Urinary bladder (tissue), 4 donors: ENCODE data around the gene TMEM45B. TPM values are rescaled to one million over a fixed set of nuclear protein-coding genes. Genes with fewer than 3 reads are reported as not detected.

Source experiments
- DNase-seq: peaks from one replicate; pipeline ENCODE4 v3.0.0-alpha.2; 2015; ENCODE audit errors: extremely low spot score
- H3K27ac ChIP-seq: one replicate; pipeline ENCODE4 v1.5.1; 2013; ENCODE audit warnings: low read depth, mild to moderate bottlenecking, moderate library complexity
- H3K36me3 ChIP-seq: one replicate; pipeline ENCODE4 v1.6.1; 2013; ENCODE audit warnings: mild to moderate bottlenecking, moderate library complexity; ENCODE audit not compliant: insufficient read depth
- H3K4me1 ChIP-seq: one replicate; pipeline ENCODE4 v1.6.1; 2013; ENCODE audit warnings: mild to moderate bottlenecking, moderate library complexity; ENCODE audit not compliant: insufficient read depth
- H3K4me3 ChIP-seq: one replicate; pipeline ENCODE4 v1.5.1; 2013; ENCODE audit warnings: low read depth, low read length
- WGBS: extraction: QIAGEN DNeasy Blood & Tissue Kit; methylation state at CpG from one replicate; pipeline ENCODE4 v1.1.7; 2013; 5-methylcytosine and 5-hydroxymethylcytosine counted together
- polyA plus RNA-seq: library from polyadenylated mRNA; stranded (reverse); fragments of 200-250 nt; gene quantifications from one replicate; pipeline ENCODE4 v1.2.3, GENCODE V29; 2013
- small RNA-seq: library from RNA; depleted of rRNA; stranded (forward); fragments of <200 nt; gene quantifications from one replicate; pipeline ENCODE3, GENCODE V24; 2014
- total RNA-seq: library from RNA; depleted of rRNA; stranded (reverse); fragments of >200 nt; gene quantifications from one replicate; pipeline ENCODE4 v1.2.3, GENCODE V29; 2014
- donor health status: healthy with polysubstance abuse.
- donor health status: healthy.

Gene TMEM45B
- total and polyA plus RNA-seq, 2 donors = 4.5 to 18.2 TPM

- 88% methylated on average over 3 of the region's 3 CpGs for WGBS
Observed at GRCh38 chr11:129880311-129880710, 64.7 kb downstream of the TMEM45B start.

GRCh38 chr11:129881570-129882170 lies 66.0 kb downstream of the TMEM45B start:
- H3K4me3 ChIP-seq = no peak overlapping the region
- 76% methylated on average over 9 of the region's 9 CpGs for WGBS
- peaks cover 23% of the 10 kb centered on the region for H3K36me3 ChIP-seq
- no peak overlapping the region for H3K27ac ChIP-seq
- DNase-seq = no peak
- H3K4me1 ChIP-seq = no peaks in the 10 kb centered on the region

More at GRCh38 chr11:129880311-129880710, 64.7 kb downstream of the TMEM45B start:
- H3K4me3 ChIP-seq = no peak overlapping the region
- no peaks in the 10 kb centered on the region for H3K4me1 ChIP-seq
- no peak overlapping the region for H3K27ac ChIP-seq
- DNase-seq = no peak
- peaks cover 20% of the 10 kb centered on the region for H3K36me3 ChIP-seq

DNA sequence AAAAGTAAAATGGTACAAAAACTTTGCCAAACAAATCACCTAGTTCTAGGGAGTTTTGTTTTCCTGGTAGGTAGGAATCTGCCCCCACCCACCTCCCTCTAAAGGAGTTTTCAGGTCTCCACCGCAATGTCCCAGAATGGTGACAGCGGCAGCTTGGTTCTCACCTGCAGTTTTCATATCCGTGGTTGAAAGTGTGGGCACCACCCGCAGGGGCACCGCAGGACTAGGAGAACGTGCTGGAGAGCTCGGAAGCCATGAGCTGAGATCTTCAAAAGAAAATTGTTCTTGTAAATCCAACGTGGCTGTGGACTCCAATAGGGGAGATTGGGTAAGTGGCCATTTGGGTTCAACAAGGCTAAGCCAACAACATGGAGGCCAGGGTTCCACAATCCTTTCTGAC lies 68.9 kb downstream of the TMEM45B start:
- H3K4me3 ChIP-seq = no peak overlapping the region
- DNase-seq = no peak
- WGBS = 96% methylated on average over 8 of the region's 8 CpGs
- no peak overlapping the region for H3K27ac ChIP-seq
- H3K36me3 ChIP-seq = peaks cover 24% of the 10 kb centered on the region
- H3K4me1 ChIP-seq = no peaks in the 10 kb centered on the region

DNA sequence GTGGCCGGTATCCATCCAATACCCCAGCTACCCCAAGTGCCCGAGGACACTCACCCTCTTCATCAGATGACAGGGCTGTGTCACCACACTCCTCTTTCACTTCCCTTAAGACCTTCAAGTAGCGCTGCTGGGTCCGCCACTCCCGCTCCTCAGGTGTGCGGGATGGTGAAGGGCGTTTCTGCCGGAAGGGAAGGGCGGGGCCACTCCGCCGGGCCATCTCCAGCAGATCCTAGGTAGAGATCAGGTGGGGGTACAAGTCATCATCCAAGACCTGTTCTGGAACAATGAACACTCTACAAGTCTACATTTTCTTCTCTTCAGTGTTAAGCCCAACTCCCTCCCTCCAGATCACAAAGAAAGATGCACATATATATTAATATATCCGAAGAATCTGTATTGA lies 69.7 kb downstream of the TMEM45B start:
- no peak overlapping the region for H3K4me3 ChIP-seq

DNA sequence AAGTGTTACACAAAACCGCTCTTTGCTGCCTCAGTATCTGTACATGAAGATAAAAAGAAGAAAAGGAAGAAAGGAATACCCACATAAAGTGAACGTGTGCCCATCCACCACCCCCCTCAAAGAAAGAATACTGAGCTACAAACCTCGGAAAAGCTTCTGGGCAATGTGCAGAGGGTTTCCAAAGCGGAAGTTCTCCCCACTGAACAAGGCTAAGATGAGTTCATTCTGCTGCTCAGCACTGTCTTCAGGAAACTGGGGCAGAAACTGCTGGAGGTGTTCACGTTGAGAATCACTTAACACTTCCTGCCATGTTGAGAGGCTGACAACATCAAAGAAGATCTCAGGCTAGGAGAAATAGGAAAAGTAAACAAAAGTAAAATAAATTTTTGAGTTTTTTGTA lies 72.8 kb downstream of the TMEM45B start:
- H3K4me1 ChIP-seq = no peaks in the 10 kb centered on the region
- peaks cover 18% of the 10 kb centered on the region for H3K36me3 ChIP-seq

More for the DNA sequence above, 69.7 kb downstream of the TMEM45B start:
- H3K36me3 ChIP-seq = peaks cover 27% of the 10 kb centered on the region
- 96% methylated on average over 12 of the region's 12 CpGs for WGBS
- DNase-seq = no peak
- no peaks in the 10 kb centered on the region for H3K4me1 ChIP-seq
- H3K27ac ChIP-seq = no peak overlapping the region

GRCh38 chr11:129894278-129895125 lies 78.9 kb downstream of the TMEM45B start:
- Histone ChIP-seq H3K27ac (no peak overlapping the region), H3K4me3 (peak overlapping the region; percentile 98), H3K4me1 (no peaks in the 10 kb centered on the region), H3K36me3 (peaks cover 3% of the 10 kb centered on the region)
- DNase-seq = peak; percentile 7
- WGBS = 25% methylated on average over 13 of the region's 13 CpGs

More for the DNA sequence above, 72.8 kb downstream of the TMEM45B start:
- 86% methylated on average over 5 of the region's 5 CpGs for whole genome bisulfite sequencing
- Histone ChIP-seq H3K27ac (no peak overlapping the region), H3K4me3 (no peak overlapping the region)
- DNase-seq = no peak

- WGBS = 1% methylated on average over 77 of the region's 77 CpGs
- Histone ChIP-seq H3K4me1 (no peaks in the 10 kb centered on the region), H3K4me3 (peak within 1 kb of the TSS; percentile 98), H3K27ac (peak within 1 kb of the TSS; percentile 62), H3K36me3 (no peaks in the 10 kb centered on the region)
- DNase-seq = peak; percentile 48
Observed at GRCh38 chr11:129895126-129896041, 79.7 kb downstream of the TMEM45B start, which contains the start of gene NFRKB. NFRKB (minus strand) TSS chr11:129895578; CDS start chr11:129892849, 2,729 bp downstream.

- no peak overlapping the region for H3K27ac ChIP-seq
- peak overlapping the region; percentile 98 for H3K4me3 ChIP-seq
- no peaks in the 10 kb centered on the region for H3K4me1 ChIP-seq
- 54% methylated on average over 9 of the region's 9 CpGs for WGBS
- no peaks in the 10 kb centered on the region for H3K36me3 ChIP-seq
- no peak for DNase-seq
Observed at GRCh38 chr11:129896062-129896461, 80.4 kb downstream of the TMEM45B start.

DNA sequence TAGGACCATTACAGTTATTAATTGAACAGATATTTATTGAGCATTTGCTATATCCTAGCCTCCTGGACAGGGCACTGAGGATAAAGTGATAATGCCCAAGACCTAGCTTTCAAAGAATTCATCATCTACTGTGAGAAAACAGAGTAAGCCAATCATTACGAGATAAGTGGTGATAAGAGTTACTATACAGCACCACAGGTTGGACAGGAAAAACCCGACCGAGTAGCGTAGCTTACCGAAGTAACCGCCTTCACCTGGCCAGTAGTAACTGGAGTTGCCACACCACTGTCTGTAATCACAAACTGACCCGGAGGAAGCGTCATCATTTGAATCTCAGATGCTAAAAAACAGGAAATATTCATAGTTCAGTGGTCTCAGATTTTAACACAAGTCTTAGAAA lies 89.8 kb downstream of the TMEM45B start:
- Histone ChIP-seq H3K4me1 (no peaks in the 10 kb centered on the region), H3K4me3 (no peak overlapping the region), H3K36me3 (peaks cover 4% of the 10 kb centered on the region), H3K27ac (no peak overlapping the region)
- WGBS = 81% methylated on average over 8 of the region's 8 CpGs
- no peak for DNase-seq

Small RNAs within 50 kb of the gene (small RNA-seq; reads per million reads assigned to genes)
- not detected for gene AP003327.1

Other genes starting within 250 kb of the TMEM45B start
- 24.7 TPM for gene NFRKB, start 79.7 kb downstream of the TMEM45B start, total RNA-seq
- gene NFRKB, start 79.7 kb downstream of the TMEM45B start, polyA plus RNA-seq = 19.6 TPM
- gene PRDM10, start 187.0 kb downstream of the TMEM45B start, total RNA-seq = 6.2 TPM
- gene PRDM10, start 187.0 kb downstream of the TMEM45B start, polyA plus RNA-seq = 3.4 TPM